Adrenal gland (tissue), 12 donors: Measurements from ENCODE around the gene MEOX1. TPM values are rescaled to one million over a fixed set of nuclear protein-coding genes. Genes with fewer than 3 reads are reported as not detected.

Experiments used
- DNase-seq, 7 donors: peaks; one replicate each; pipeline ENCODE4 v3.0.0-alpha.2; 2019 to 2020
- H3K27ac ChIP-seq, 5 donors: fragments of 200-600 bp; sonication (generic) in 4 of 5; 1 replicate in 3 of 5; 2 replicates in 2 of 5; pipeline versions ENCODE4 v1.5.1 to v1.8.0; 2016 to 2020; ENCODE audit warnings: mild to moderate bottlenecking in 1 of 5
- H3K27me3 ChIP-seq: fragments of 200-600 bp; 2 replicates; pipeline ENCODE4 v1.8.0; 2021
- H3K36me3 ChIP-seq, 2 donors: fragments of 200-600 bp; replicated peaks in 1 of 2; 1 replicate in 1 of 2; 2 replicates in 1 of 2; pipeline versions ENCODE4 v1.5.1 to v1.8.0; 2018 to 2022
- H3K4me1 ChIP-seq, 2 donors: fragments of 200-600 bp; replicated peaks in 1 of 2; 1 replicate in 1 of 2; 2 replicates in 1 of 2; pipeline versions ENCODE4 v1.5.1 to v1.8.0; 2018 to 2021
- H3K4me3 ChIP-seq, 4 donors: fragments of 200-600 bp; sonication (generic) in 3 of 4; one replicate each; pipeline ENCODE4 v1.5.1; 2016 to 2018
- H3K9me3 ChIP-seq, 3 donors: fragments of 200-600 bp; sonication (generic) in 1 of 3; replicated peaks in 1 of 3; 1 replicate in 2 of 3; 2 replicates in 1 of 3; pipeline versions ENCODE4 v1.5.1 to v1.8.0; 2016 to 2021
- CTCF ChIP-seq, 6 experiments: fragments of 450-650 bp in 4 of 6; fragments of 200-600 bp in 2 of 6; sonication (generic) in 1 of 6; IDR thresholded peaks; 1 replicate in 5 of 6; 2 replicates in 1 of 6; pipeline versions ENCODE4 v1.5.1 to v1.8.0; 2016 to 2021; ENCODE audit warnings: antibody characterized with exemption in 6 of 6, mild to moderate bottlenecking in 2 of 6, moderate library complexity in 1 of 6
- POLR2A ChIP-seq, 2 donors: fragments of 450-650 bp; IDR thresholded peaks; one replicate each; pipeline ENCODE4 v1.6.1; 2017; ENCODE audit warnings: antibody characterized with exemption in 2 of 2, mild to moderate bottlenecking in 2 of 2, moderate library complexity in 1 of 2
- WGBS, 4 donors: extraction: QIAGEN DNeasy Blood & Tissue Kit in 2 of 4; methylation state at CpG; one replicate each; pipeline versions ENCODE4 v1.1.5 to v1.1.7; 2013 to 2017; 5-methylcytosine and 5-hydroxymethylcytosine counted together
- intact Hi-C, 2 donors: fragments of 100-400 bp; cut with DNase I; formaldehyde crosslinking; loops; one replicate each; pipeline versions ENCODE4 v1.14.1 to v1.15.0; 2022 to 2023
- polyA plus RNA-seq, 3 donors: library from polyadenylated mRNA; stranded (reverse); fragments of 200-250 nt in 2 of 3; fragments of 350-450 nt in 1 of 3; fragmentation: Illumina TruSeq in 1 of 3; extraction: RNeasy Lipid Tissue Mini Kit (QIAGEN cat#74804) in 1 of 3; gene quantifications; one replicate each; pipeline ENCODE4 v1.2.3, GENCODE V29; 2013 to 2014
- total RNA-seq, 9 donors: library from RNA; depleted of rRNA in 4 of 9; stranded (reverse); fragments of >200 nt in 4 of 9; fragments of 120-200 nt in 1 of 9; fragmentation: NEBNext Ultra II Directional in 1 of 9; extraction: Animal tissue kit (Norgen Biotek cat#: 25700) in 1 of 9; gene quantifications; one replicate each; pipeline versions ENCODE4 v1.1.0 to v1.2.4, GENCODE V29; 2013 to 2023
- donor health status: healthy with polysubstance abuse.
- donor health status: Bipolar disorder and iron deficiency.
- donor health status: DM: yes; HTN: yes; CAD: no.
- donor health status: DM: no; HTN: no; CAD: no.
- donor health status: DM: no; HTN: no; CAD: no.
- donor health status: DM: yes; HTN: yes; CAD: no.

Gene MEOX1
- total and polyA plus RNA-seq, 12 donors = 0.11 to 6.6 (median 0.40) TPM; not detected in 2

- no peaks in the 10 kb centered on the region for H3K36me3 ChIP-seq
- intact Hi-C loops = no loop called here
- TF ChIP-seq POLR2A (IDR thresholded peaks at IDR 0.05) (no peak), CTCF (IDR thresholded peaks at IDR 0.05) (no peak)
- no peaks in the 10 kb centered on the region for H3K27me3 ChIP-seq
- H3K4me3 ChIP-seq = no peak overlapping the region
- no peaks in the 10 kb centered on the region for H3K9me3 ChIP-seq
- DNase-seq = no peak
- no peaks in the 10 kb centered on the region for H3K4me1 ChIP-seq
- H3K27ac ChIP-seq = no peak overlapping the region
- WGBS, 4 donors = 75 to 82% (median 77%) methylated on average over 5 of the region's 5 CpGs
Observed at GRCh38 chr17:43706235-43706634, 44.5 kb upstream of the MEOX1 start.

GRCh38 chr17:43703630-43704029, 41.9 kb upstream of the MEOX1 start:
- Histone ChIP-seq H3K27me3 (no peaks in the 10 kb centered on the region), H3K4me1 (no peaks in the 10 kb centered on the region), H3K36me3 (no peaks in the 10 kb centered on the region), H3K9me3 (no peaks in the 10 kb centered on the region), H3K4me3 (no peak overlapping the region), H3K27ac (no peak overlapping the region)
- DNase-seq = no peak
- WGBS, 4 donors = 88 to 94% (median 93%) methylated on average over 3 of the region's 3 CpGs
- TF ChIP-seq POLR2A (IDR thresholded peaks at IDR 0.05) (no peak), CTCF (IDR thresholded peaks at IDR 0.05) (no peak)
- intact Hi-C loops = no loop called here

GRCh38 chr17:43702637-43703036, 40.9 kb upstream of the MEOX1 start:
- no peaks in the 10 kb centered on the region for H3K36me3 ChIP-seq
- no peak for DNase-seq
- H3K27ac ChIP-seq = no peak overlapping the region
- H3K9me3 ChIP-seq = no peaks in the 10 kb centered on the region
- no peaks in the 10 kb centered on the region for H3K4me1 ChIP-seq
- whole genome bisulfite sequencing, 4 donors = 76 to 92% (median 84%) methylated on average over 4 of the region's 4 CpGs
- no peaks in the 10 kb centered on the region for H3K27me3 ChIP-seq
- H3K4me3 ChIP-seq = no peak overlapping the region
- TF ChIP-seq POLR2A (IDR thresholded peaks at IDR 0.05) (no peak), CTCF (IDR thresholded peaks at IDR 0.05) (no peak)
- intact Hi-C loops = no loop called here

GRCh38 chr17:43701318-43701743, 39.6 kb upstream of the MEOX1 start:
- intact Hi-C loops = no loop called here
- Histone ChIP-seq H3K9me3 (no peaks in the 10 kb centered on the region), H3K4me1 (peaks cover 4 to 6% of the 10 kb centered on the region in 2 donors), H3K27ac (no peak overlapping the region), H3K4me3 (no peak overlapping the region), H3K27me3 (no peaks in the 10 kb centered on the region), H3K36me3 (no peaks in the 10 kb centered on the region)
- WGBS, 4 donors = 49 to 63% (median 55%) methylated on average over 11 to 16 of the region's 16 CpGs
- TF ChIP-seq CTCF (IDR thresholded peaks at IDR 0.05) (no peak), POLR2A (IDR thresholded peaks at IDR 0.05) (no peak)
- no peak for DNase-seq
